RWPE2 (cell line): ENCODE data around the gene C5.

ENCODE experiments used
- ATAC-seq: fragments of 200-7000 bp; cut with Tn5 transposase; 3 replicates; pipeline ENCODE4 v1.9.1; 2021; ENCODE audit warnings: low read depth
- DNase-seq: peaks from one replicate; pipeline ENCODE4 v3.0.0-alpha.2; 2020; ENCODE audit warnings: low spot score
- H3K27ac ChIP-seq: fragments of 450-650 bp; 2 replicates; pipeline ENCODE4 v1.5.1; 2017; ENCODE audit warnings: mild to moderate bottlenecking; ENCODE audit not compliant: poor library complexity, severe bottlenecking
- H3K27me3 ChIP-seq: fragments of 250-450 bp; sonication (Bioruptor Pico); 2 replicates; pipeline ENCODE4 v1.5.1; 2021; ENCODE audit warnings: mild to moderate bottlenecking, moderate library complexity; ENCODE audit not compliant: insufficient read depth, poor library complexity, severe bottlenecking
- H3K36me3 ChIP-seq: fragments of 250-450 bp; sonication (Bioruptor Pico); 2 replicates; pipeline ENCODE4 v1.5.1; 2020; ENCODE audit warnings: low read depth, mild to moderate bottlenecking, moderate library complexity
- H3K4me1 ChIP-seq: fragments of 250-450 bp; sonication (Bioruptor Pico); 2 replicates; pipeline ENCODE4 v1.5.1; 2021; ENCODE audit warnings: mild to moderate bottlenecking, moderate library complexity; ENCODE audit not compliant: insufficient read depth, poor library complexity, severe bottlenecking
- H3K4me3 ChIP-seq: fragments of 250-450 bp; sonication (Bioruptor Pico); 2 replicates; pipeline ENCODE4 v1.5.1; 2021; ENCODE audit warnings: mild to moderate bottlenecking, moderate library complexity; ENCODE audit not compliant: severe bottlenecking
- H3K9me3 ChIP-seq: fragments of 250-450 bp; sonication (Bioruptor Pico); 2 replicates; pipeline ENCODE4 v1.5.1; 2021; ENCODE audit warnings: mild to moderate bottlenecking, moderate library complexity; ENCODE audit not compliant: severe bottlenecking
- CTCF ChIP-seq: fragments of 450-650 bp; IDR thresholded peaks from one replicate; pipeline ENCODE4 v1.5.1; 2017; ENCODE audit warnings: mild to moderate bottlenecking, moderate library complexity; ENCODE audit not compliant: poor library complexity, severe bottlenecking

Gene C5

GRCh38 chr9:121013911-121014310 is 36.2 kb downstream of the C5 start:
- TF ChIP-seq CTCF: no peak
- H3K4me3 ChIP-seq: no peak overlapping the region
- no peaks in the 10 kb centered on the region for H3K9me3 ChIP-seq
- no peak for DNase-seq
- no peaks in the 10 kb centered on the region for H3K36me3 ChIP-seq
- no peaks in the 10 kb centered on the region for H3K4me1 ChIP-seq
- H3K27me3 ChIP-seq: no peaks in the 10 kb centered on the region
- no peak for ATAC-seq
- H3K27ac ChIP-seq: no peak overlapping the region

GRCh38 chr9:121009650-121010049 is 40.4 kb downstream of the C5 start:
- Histone ChIP-seq H3K27ac (no peak overlapping the region), H3K27me3 (no peaks in the 10 kb centered on the region), H3K36me3 (no peaks in the 10 kb centered on the region), H3K9me3 (no peaks in the 10 kb centered on the region), H3K4me3 (no peak overlapping the region), H3K4me1 (no peaks in the 10 kb centered on the region)
- no peak for DNase-seq
- no peak for ATAC-seq
- no peak for TF ChIP-seq CTCF

GRCh38 chr9:120999317-120999716 is 50.8 kb downstream of the C5 start:
- Histone ChIP-seq H3K27ac (no peak overlapping the region), H3K4me1 (no peaks in the 10 kb centered on the region), H3K36me3 (no peaks in the 10 kb centered on the region), H3K9me3 (no peaks in the 10 kb centered on the region), H3K27me3 (no peaks in the 10 kb centered on the region), H3K4me3 (no peak overlapping the region)
- DNase-seq: no peak
- no peak for ATAC-seq
- no peak for TF ChIP-seq CTCF

- H3K4me1 ChIP-seq: no peaks in the 10 kb centered on the region
- no peaks in the 10 kb centered on the region for H3K9me3 ChIP-seq
- H3K36me3 ChIP-seq: no peaks in the 10 kb centered on the region
- DNase-seq (no peak), ATAC-seq (no peak)
- TF ChIP-seq CTCF: no peak
- H3K27me3 ChIP-seq: no peaks in the 10 kb centered on the region
- no peak overlapping the region for H3K27ac ChIP-seq
- no peak overlapping the region for H3K4me3 ChIP-seq
Observed at GRCh38 chr9:120998111-120998510, 52.0 kb downstream of the C5 start.

- TF ChIP-seq CTCF: no peak
- no peak for DNase-seq
- no peak overlapping the region for H3K4me3 ChIP-seq
- H3K27me3 ChIP-seq: peaks cover 2% of the 10 kb centered on the region
- no peaks in the 10 kb centered on the region for H3K9me3 ChIP-seq
- no peak overlapping the region for H3K27ac ChIP-seq
- H3K36me3 ChIP-seq: no peaks in the 10 kb centered on the region
- no peaks in the 10 kb centered on the region for H3K4me1 ChIP-seq
- ATAC-seq: no peak
Observed at GRCh38 chr9:120997502-120997901, 52.6 kb downstream of the C5 start.
